ENCODE measurements around the gene C15orf40.

DNA sequence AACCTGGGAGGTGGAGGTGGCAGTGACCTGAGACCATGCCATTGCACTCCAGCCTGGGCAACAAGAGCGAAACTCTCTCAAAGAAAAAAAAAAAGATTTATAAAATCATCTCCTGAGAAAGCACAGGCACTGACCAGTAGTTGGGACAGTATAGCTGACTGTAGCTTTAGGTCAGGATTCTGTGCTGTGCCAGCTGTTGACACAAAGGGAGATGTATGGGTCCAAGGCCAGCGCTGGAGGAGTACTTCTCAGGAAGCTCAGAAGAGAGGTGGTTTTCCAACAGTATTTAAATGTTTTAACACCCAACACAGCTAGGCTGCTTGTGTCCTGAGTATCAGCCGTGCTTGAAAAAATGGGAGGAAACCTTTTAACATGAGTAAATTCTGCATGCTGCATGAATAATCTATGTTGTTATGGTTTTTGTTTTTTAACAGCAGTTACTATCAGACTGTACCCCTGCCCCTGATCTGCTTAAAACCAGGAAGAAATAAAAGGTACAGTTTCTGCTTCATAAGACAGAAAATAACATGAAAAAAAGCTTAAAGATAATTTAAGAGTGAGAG lies 18.9 kb downstream of the C15orf40 start:
- TF ChIP-seq, protein P1, sequence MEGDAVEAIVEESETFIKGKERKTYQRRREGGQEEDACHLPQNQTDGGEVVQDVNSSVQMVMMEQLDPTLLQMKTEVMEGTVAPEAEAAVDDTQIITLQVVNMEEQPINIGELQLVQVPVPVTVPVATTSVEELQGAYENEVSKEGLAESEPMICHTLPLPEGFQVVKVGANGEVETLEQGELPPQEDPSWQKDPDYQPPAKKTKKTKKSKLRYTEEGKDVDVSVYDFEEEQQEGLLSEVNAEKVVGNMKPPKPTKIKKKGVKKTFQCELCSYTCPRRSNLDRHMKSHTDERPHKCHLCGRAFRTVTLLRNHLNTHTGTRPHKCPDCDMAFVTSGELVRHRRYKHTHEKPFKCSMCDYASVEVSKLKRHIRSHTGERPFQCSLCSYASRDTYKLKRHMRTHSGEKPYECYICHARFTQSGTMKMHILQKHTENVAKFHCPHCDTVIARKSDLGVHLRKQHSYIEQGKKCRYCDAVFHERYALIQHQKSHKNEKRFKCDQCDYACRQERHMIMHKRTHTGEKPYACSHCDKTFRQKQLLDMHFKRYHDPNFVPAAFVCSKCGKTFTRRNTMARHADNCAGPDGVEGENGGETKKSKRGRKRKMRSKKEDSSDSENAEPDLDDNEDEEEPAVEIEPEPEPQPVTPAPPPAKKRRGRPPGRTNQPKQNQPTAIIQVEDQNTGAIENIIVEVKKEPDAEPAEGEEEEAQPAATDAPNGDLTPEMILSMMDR (IDR thresholded peaks at IDR 0.05) = no peak
- no peak for TF ChIP-seq EP300 (IDR thresholded peaks at IDR 0.05)
- TF ChIP-seq POLR2A (IDR thresholded peaks at IDR 0.05) = no peak
